HG03039 (cell line): ENCODE data around the gene EBF3.

Source experiments
- ATAC-seq: cut with Tn5 transposase; IDR thresholded peaks from one replicate; pipeline ENCODE4 v1.9.1; 2021; ENCODE audit warnings: mild to moderate bottlenecking, moderate library complexity; ENCODE audit not compliant: unreplicated experiment

The EBF3 gene

GRCh38 chr10:129959544-129960480, 4.3 kb downstream of the EBF3 start:
- no peak for ATAC-seq

GRCh38 chr10:129958629-129959543, 5.2 kb downstream of the EBF3 start:
- ATAC-seq, result no peak

GRCh38 chr10:129958148-129958628, 5.9 kb downstream of the EBF3 start:
- no peak for ATAC-seq

- ATAC-seq, result no peak
Observed at GRCh38 chr10:129956876-129957673, 7.0 kb downstream of the EBF3 start.

GRCh38 chr10:129956286-129956670, 7.8 kb downstream of the EBF3 start:
- ATAC-seq, result no peak

GRCh38 chr10:129955601-129956285, 8.3 kb downstream of the EBF3 start:
- no peak for ATAC-seq

GRCh38 chr10:129954492-129955315, 9.4 kb downstream of the EBF3 start:
- no peak for ATAC-seq

- no peak for ATAC-seq
Observed at GRCh38 chr10:129953119-129954051, 10.7 kb downstream of the EBF3 start.

- no peak for ATAC-seq
Observed at GRCh38 chr10:129952378-129953118, 11.5 kb downstream of the EBF3 start.

GRCh38 chr10:129951970-129952265, 12.2 kb downstream of the EBF3 start:
- no peak for ATAC-seq

- no peak for ATAC-seq
Observed at GRCh38 chr10:129951101-129951969, 12.7 kb downstream of the EBF3 start.

GRCh38 chr10:129950676-129951075, 13.4 kb downstream of the EBF3 start:
- no peak for ATAC-seq

- no peak for ATAC-seq
Observed at GRCh38 chr10:129949891-129950291, 14.2 kb downstream of the EBF3 start.

GRCh38 chr10:129949411-129949810, 14.7 kb downstream of the EBF3 start:
- no peak for ATAC-seq

- no peak for ATAC-seq
Observed at GRCh38 chr10:129946859-129947258, 17.2 kb downstream of the EBF3 start.

- ATAC-seq, result no peak
Observed at GRCh38 chr10:129945941-129946760, 17.9 kb downstream of the EBF3 start.
